Erythroblast (primary cell): ENCODE data around the gene PPFIBP2.

Experiments
- GATA1 ChIP-seq: IDR thresholded peaks from 2 replicates; pipeline ENCODE4 v1.6.1; 2011; ENCODE audit warnings: low read depth, mild to moderate bottlenecking, control low read depth, low read length, moderate library complexity
- POLR2A ChIP-seq: IDR thresholded peaks from 2 replicates; pipeline ENCODE4 v1.6.1; 2011; ENCODE audit warnings: mild to moderate bottlenecking, low read length

- no peak for TF ChIP-seq POLR2A
- no peak for TF ChIP-seq GATA1
Observed at GRCh38 chr11:7592711-7593110, 78.9 kb downstream of the PPFIBP2 start.
